OCI-LY7 (cell line): ENCODE results near the gene GNAO1.

Source experiments
- CTCF ChIP-seq: fragments of 200-600 bp; sonication (generic); conservative IDR thresholded peaks from 2 replicates; pipeline ENCODE4 v1.5.1; 2014; ENCODE audit warnings: mild to moderate bottlenecking, antibody characterized with exemption, low read length, moderate library complexity, mixed read lengths
- EZH2phosphoT487 ChIP-seq: fragments of 200-600 bp; sonication (generic); IDR thresholded peaks from 2 replicates; pipeline ENCODE4 v1.6.1; 2018; ENCODE audit warnings: low read depth, borderline replicate concordance, mild to moderate bottlenecking, mixed run types, antibody characterized with exemption, low read length, moderate library complexity, mixed read lengths

- TF ChIP-seq CTCF: no peak
- TF ChIP-seq EZH2phosphoT487: no peak
These were observed 152.6 kb downstream of the GNAO1 start for GRCh38 chr16:56343661-56344517.
